Hepatocyte (in vitro differentiated cells): Measurements from ENCODE around the gene DMAC2.

Experiments used
- EZH2 ChIP-seq: fragments of 200-600 bp; sonication (generic); IDR thresholded peaks from 2 replicates; pipeline ENCODE4 v1.6.1; 2016; ENCODE audit warnings: antibody characterized with exemption, mild to moderate bottlenecking, borderline replicate concordance
- EZH2phosphoT487 ChIP-seq: fragments of 200-600 bp; sonication (generic); IDR thresholded peaks from one replicate; pipeline ENCODE4 v1.6.1; 2018; ENCODE audit warnings: antibody characterized with exemption, mild to moderate bottlenecking, low read depth, moderate library complexity; ENCODE audit not compliant: unreplicated experiment, severe bottlenecking
- TF ChIP-seq, protein P1 (sequence below): fragments of 200-600 bp; sonication (generic); IDR thresholded peaks from 2 replicates; pipeline ENCODE4 v1.5.1; 2016; ENCODE audit warnings: antibody characterized with exemption, mild to moderate bottlenecking; ENCODE audit not compliant: poor library complexity

DNA sequence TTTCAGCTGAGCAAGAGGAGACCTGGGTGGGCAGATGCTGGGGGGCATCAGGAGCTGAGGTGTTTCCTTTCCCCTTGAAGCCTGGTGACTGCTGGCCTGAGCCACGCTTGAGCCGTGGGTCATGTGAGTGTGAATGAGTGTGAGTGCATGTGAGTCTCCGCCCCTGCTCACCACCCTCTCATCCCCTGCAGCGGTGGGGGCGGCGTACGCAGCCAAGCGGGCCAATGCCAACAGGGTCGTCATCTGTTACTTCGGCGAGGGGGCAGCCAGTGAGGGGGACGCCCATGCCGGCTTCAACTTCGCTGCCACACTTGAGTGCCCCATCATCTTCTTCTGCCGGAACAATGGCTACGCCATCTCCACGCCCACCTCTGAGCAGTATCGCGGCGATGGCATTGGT, 17.7 kb downstream of the DMAC2 start:
- TF ChIP-seq, protein P1, sequence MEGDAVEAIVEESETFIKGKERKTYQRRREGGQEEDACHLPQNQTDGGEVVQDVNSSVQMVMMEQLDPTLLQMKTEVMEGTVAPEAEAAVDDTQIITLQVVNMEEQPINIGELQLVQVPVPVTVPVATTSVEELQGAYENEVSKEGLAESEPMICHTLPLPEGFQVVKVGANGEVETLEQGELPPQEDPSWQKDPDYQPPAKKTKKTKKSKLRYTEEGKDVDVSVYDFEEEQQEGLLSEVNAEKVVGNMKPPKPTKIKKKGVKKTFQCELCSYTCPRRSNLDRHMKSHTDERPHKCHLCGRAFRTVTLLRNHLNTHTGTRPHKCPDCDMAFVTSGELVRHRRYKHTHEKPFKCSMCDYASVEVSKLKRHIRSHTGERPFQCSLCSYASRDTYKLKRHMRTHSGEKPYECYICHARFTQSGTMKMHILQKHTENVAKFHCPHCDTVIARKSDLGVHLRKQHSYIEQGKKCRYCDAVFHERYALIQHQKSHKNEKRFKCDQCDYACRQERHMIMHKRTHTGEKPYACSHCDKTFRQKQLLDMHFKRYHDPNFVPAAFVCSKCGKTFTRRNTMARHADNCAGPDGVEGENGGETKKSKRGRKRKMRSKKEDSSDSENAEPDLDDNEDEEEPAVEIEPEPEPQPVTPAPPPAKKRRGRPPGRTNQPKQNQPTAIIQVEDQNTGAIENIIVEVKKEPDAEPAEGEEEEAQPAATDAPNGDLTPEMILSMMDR, result no peak
- TF ChIP-seq EZH2, result no peak
- no peak for TF ChIP-seq EZH2phosphoT487
